NCI-H82 treated with DMSO at 0.1 percent for 48 hours (cell line): ENCODE results near the gene PNPLA6.
"Not testable (repeated sequence)": the region's sequence is repeated elsewhere in the genome, so short reads cannot be mapped to it uniquely, and the experiment has no call there.

ENCODE experiments used
- DNase-seq: peaks from one replicate; lab custom pipeline; 2025; ENCODE audit not compliant: unreplicated experiment; lab: John Stamatoyannopoulos, UW

PNPLA6 gene

GRCh38 chr19:7529610-7530490 is 5.7 kb upstream of the PNPLA6 start:
- DNase-seq, result no peak

GRCh38 chr19:7533281-7533885 is 2.1 kb upstream of the PNPLA6 start:
- DNase-seq, result no peak

GRCh38 chr19:7533925-7534480 is 1.5 kb upstream of the PNPLA6 start:
- peak; percentile 56 for DNase-seq

GRCh38 chr19:7534531-7535046 is 928 bp upstream of the PNPLA6 start:
- DNase-seq, result peak; percentile 36

GRCh38 chr19:7535998-7536695 is 630 bp downstream of the PNPLA6 start:
- peak; percentile 40 for DNase-seq

- not testable (repeated sequence) for DNase-seq
Observed at GRCh38 chr19:7538990-7539389, 3.5 kb downstream of the PNPLA6 start.

- no peak for DNase-seq
Observed at GRCh38 chr19:7539827-7540425, 4.4 kb downstream of the PNPLA6 start.

GRCh38 chr19:7540761-7541474 is 5.4 kb downstream of the PNPLA6 start:
- no peak for DNase-seq

- DNase-seq, result no peak
Observed at GRCh38 chr19:7541475-7541824, 5.9 kb downstream of the PNPLA6 start.

GRCh38 chr19:7541828-7542443 is 6.4 kb downstream of the PNPLA6 start:
- no peak for DNase-seq

GRCh38 chr19:7542556-7543348 is 7.2 kb downstream of the PNPLA6 start:
- DNase-seq, result no peak

GRCh38 chr19:7544626-7545025 is 9.1 kb downstream of the PNPLA6 start:
- no peak for DNase-seq

GRCh38 chr19:7545300-7545699 is 9.8 kb downstream of the PNPLA6 start:
- DNase-seq, result no peak

- DNase-seq, result no peak
Observed at GRCh38 chr19:7545904-7546303, 10.4 kb downstream of the PNPLA6 start.

GRCh38 chr19:7547159-7547558 is 11.6 kb downstream of the PNPLA6 start:
- no peak for DNase-seq

GRCh38 chr19:7549429-7550148 is 14.1 kb downstream of the PNPLA6 start:
- DNase-seq, result no peak

- DNase-seq, result no peak
Observed at GRCh38 chr19:7550169-7550770, 14.8 kb downstream of the PNPLA6 start.
